Testis (tissue), 3 donors: ENCODE measurements around the gene CLCN6. TPM values are rescaled to one million over a fixed set of nuclear protein-coding genes. Genes with fewer than 3 reads are reported as not detected.

Experiments used
- DNase-seq: peaks from one replicate; pipeline ENCODE4 v3.0.0-alpha.2; 2019
- H3K27ac ChIP-seq, 2 donors: fragments of 200-600 bp; sonication (generic); one replicate each; pipeline ENCODE4 v1.5.1; 2019
- H3K27me3 ChIP-seq: fragments of 200-600 bp; sonication (generic); one replicate; pipeline ENCODE4 v1.5.1; 2019
- H3K36me3 ChIP-seq: fragments of 200-600 bp; sonication (generic); one replicate; pipeline ENCODE4 v1.5.1; 2017; ENCODE audit warnings: low read depth; ENCODE audit errors: missing control alignments
- H3K4me1 ChIP-seq: fragments of 200-600 bp; sonication (generic); one replicate; pipeline ENCODE4 v1.5.1; 2019
- H3K4me3 ChIP-seq, 2 donors: fragments of 200-600 bp; sonication (generic); one replicate each; pipeline ENCODE4 v1.5.1; 2017 to 2019
- H3K9me3 ChIP-seq: fragments of 200-600 bp; sonication (generic); one replicate; pipeline ENCODE4 v1.5.1; 2017
- POLR2A ChIP-seq: fragments of 450-650 bp; IDR thresholded peaks from one replicate; pipeline ENCODE4 v1.6.1; 2017; ENCODE audit warnings: antibody characterized with exemption, mild to moderate bottlenecking, moderate library complexity
- WGBS, 2 donors: methylation state at CpG; one replicate each; pipeline ENCODE4 v1.1.5; 2018; 5-methylcytosine and 5-hydroxymethylcytosine counted together
- intact Hi-C: fragments of 100-400 bp; cut with DNase I; formaldehyde crosslinking; loops from one replicate; pipeline ENCODE4 v1.15.1; 2023; ENCODE audit warnings: low total_unique reads
- polyA plus RNA-seq: library from polyadenylated mRNA; stranded (reverse); fragments of 350-450 nt; fragmentation: Illumina TruSeq; extraction: RNeasy Lipid Tissue Mini Kit (QIAGEN cat#74804); gene quantifications from one replicate; pipeline ENCODE4 v1.2.3, GENCODE V29; 2014; ENCODE audit warnings: low read depth, low replicate concordance; ENCODE audit not compliant: insufficient read depth
- total RNA-seq, 2 donors: library from RNA; depleted of rRNA; stranded (reverse); fragments of >200 nt; gene quantifications; one replicate each; pipeline ENCODE4 v1.2.3, GENCODE V29; 2016
- TF ChIP-seq, protein P1 (sequence below), 3 experiments: fragments of 450-650 bp in 2 of 3; fragments of 200-600 bp in 1 of 3; sonication (generic) in 1 of 3; IDR thresholded peaks; one replicate each; pipeline ENCODE4 v1.5.1; 2016 to 2019; ENCODE audit warnings: antibody characterized with exemption in 3 of 3, mild to moderate bottlenecking in 2 of 3, moderate library complexity in 1 of 3

The CLCN6 gene
- total and polyA plus RNA-seq, 3 donors from 2014 or later, result 47.9 to 91.7 (median 57.1) TPM

DNA sequence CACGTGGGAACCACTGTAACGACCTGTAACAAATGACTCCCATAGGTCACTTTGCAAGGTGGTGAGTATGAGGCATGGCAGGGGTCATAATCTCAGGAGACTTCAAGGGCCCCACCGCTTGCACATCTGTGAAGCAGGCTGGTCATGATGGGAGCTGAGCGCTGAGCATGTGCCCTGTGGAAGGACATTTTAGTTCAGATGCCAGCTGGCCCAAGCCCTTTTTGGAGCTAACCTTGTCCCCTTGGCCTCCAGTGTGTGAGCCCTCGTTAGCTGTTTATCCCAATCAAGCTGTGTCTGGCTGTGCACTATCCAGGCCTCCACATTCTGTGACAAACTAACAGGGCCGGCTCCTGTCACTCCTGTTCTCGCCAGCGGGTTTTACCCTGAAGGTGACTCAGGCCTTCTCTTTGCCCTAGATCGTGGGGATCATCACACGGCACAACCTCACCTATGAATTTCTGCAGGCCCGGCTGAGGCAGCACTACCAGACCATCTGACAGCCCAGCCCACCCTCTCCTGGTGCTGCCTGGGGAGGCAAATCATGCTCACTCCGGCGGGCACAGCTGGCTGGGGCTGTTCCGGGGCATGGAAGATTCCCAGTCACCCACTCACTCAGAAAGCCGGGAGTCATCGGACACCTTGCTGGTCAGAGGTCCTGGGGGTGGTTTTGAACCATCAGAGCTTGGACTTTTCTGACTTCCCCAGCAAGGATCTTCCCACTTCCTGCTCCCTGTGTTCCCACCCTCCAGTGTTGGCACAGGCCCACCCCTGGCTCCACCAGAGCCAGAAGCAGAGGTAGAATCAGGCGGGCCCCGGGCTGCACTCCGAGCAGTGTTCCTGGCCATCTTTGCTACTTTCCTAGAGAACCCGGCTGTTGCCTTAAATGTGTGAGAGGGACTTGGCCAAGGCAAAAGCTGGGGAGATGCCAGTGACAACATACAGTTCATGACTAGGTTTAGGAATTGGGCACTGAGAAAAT is 34.0 kb downstream of the CLCN6 start:
- no peaks in the 10 kb centered on the region for H3K9me3 ChIP-seq
- H3K36me3 ChIP-seq, result no peaks in the 10 kb centered on the region
- no peak overlapping the region for H3K27ac ChIP-seq
- H3K4me3 ChIP-seq, result no peak overlapping the region
- peak; percentile 46 for DNase-seq
- no peaks in the 10 kb centered on the region for H3K27me3 ChIP-seq
- intact Hi-C loops, result no loop called here
- H3K4me1 ChIP-seq, result no peaks in the 10 kb centered on the region
- WGBS, 2 donors, result 79 to 85% methylated on average over 16 to 20 of the region's 20 CpGs
- no peak for TF ChIP-seq POLR2A
- TF ChIP-seq, protein P1, sequence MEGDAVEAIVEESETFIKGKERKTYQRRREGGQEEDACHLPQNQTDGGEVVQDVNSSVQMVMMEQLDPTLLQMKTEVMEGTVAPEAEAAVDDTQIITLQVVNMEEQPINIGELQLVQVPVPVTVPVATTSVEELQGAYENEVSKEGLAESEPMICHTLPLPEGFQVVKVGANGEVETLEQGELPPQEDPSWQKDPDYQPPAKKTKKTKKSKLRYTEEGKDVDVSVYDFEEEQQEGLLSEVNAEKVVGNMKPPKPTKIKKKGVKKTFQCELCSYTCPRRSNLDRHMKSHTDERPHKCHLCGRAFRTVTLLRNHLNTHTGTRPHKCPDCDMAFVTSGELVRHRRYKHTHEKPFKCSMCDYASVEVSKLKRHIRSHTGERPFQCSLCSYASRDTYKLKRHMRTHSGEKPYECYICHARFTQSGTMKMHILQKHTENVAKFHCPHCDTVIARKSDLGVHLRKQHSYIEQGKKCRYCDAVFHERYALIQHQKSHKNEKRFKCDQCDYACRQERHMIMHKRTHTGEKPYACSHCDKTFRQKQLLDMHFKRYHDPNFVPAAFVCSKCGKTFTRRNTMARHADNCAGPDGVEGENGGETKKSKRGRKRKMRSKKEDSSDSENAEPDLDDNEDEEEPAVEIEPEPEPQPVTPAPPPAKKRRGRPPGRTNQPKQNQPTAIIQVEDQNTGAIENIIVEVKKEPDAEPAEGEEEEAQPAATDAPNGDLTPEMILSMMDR (IDR thresholded peaks at IDR 0.05), result no peak

DNA sequence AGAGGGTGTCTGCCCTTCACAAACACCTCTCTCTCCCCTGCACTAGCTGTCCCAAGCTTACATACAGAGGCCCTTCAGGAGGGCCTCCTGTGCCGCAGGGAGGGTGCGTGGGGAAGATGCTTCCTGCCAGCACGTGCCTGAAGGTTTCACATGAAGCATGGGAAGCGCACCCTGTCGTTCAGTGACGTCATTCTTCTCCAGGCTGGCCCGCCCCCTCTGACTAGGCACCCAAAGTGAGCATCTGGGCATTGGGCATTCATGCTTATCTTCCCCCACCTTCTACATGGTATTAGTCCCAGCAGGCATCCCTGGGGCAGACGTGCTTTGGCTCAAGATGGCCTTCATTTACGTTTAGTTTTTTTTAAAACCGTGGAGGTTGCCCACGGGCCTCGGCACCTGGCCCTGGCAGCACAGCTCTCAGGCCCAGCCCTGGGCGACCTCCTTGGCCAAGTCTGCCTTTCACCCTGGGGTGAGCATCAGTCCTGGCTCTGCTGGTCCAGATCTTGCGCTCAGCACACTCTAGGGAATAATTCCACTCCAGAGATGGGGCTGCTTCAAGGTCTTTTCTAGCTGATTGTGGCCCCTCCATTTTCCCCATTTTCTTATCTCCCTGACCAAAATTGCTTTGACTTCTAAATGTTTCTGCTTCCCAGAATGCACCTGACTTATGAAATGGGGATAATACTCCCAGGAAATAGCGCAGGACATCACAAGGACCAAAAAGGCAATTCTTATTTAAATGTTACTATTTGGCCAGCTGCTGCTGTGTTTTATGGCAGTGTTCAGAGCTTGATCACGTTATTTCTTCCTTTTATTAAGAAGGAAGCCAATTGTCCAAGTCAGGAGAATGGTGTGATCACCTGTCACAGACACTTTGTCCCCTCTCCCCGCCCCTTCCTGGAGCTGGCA is 35.5 kb downstream of the CLCN6 start:
- no peak for DNase-seq
- Histone ChIP-seq H3K27ac (no peak overlapping the region), H3K4me1 (no peaks in the 10 kb centered on the region), H3K9me3 (no peaks in the 10 kb centered on the region), H3K36me3 (no peaks in the 10 kb centered on the region), H3K4me3 (no peak overlapping the region), H3K27me3 (no peaks in the 10 kb centered on the region)
- intact Hi-C loops, result no loop called here
- TF ChIP-seq, protein P1 (IDR thresholded peaks at IDR 0.05), result no peak
- TF ChIP-seq POLR2A, result no peak
- 82 to 85% methylated on average over 14 to 17 of the region's 17 CpGs for WGBS, 2 donors

DNA sequence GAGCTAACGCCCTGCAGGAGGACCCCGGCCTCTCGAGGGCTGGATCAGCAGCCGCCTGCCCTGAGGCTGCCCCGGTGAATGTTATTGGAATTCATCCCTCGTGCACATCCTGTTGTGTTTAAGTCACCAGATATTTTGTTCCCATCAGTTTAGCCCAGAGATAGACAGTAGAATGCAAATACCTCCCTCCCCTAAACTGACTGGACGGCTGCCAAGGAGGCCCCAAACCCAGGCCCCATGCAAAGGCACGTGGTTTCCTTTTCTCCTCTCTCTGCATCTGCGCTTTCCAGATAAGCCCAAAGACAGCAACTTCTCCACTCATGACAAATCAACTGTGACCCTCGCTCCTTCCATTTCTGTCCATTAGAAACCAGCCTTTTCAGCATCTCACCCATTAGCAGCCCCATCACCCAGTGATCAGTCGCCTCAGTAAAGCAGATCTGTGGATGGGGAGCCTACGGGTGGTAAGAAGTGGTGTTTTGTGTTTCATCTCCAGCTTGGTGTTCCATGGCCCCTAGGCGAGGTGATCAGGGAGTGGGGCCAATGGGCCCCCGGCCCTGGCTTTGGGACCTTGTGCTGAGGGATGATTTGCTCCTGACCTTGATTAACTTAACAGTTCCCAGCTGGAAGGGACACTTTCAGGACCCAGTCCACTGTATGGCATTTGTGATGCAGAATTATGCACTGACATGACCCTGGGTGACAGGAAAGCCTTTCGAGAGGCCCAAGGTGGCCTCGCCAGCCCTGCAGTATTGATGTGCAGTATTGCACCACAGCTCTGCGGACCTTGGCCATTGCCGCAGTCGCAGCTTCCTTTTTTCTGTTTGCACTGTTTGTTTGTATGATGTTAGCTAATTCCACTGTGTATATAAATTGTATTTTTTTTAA is 36.4 kb downstream of the CLCN6 start:
- 76 to 78% methylated on average over 19 of the region's 19 CpGs for WGBS, 2 donors
- no peak overlapping the region for H3K4me3 ChIP-seq
- H3K27me3 ChIP-seq, result no peaks in the 10 kb centered on the region
- intact Hi-C loops, result no loop called here
- H3K36me3 ChIP-seq, result no peaks in the 10 kb centered on the region
- H3K9me3 ChIP-seq, result no peaks in the 10 kb centered on the region
- peak; percentile 50 for DNase-seq
- no peaks in the 10 kb centered on the region for H3K4me1 ChIP-seq
- TF ChIP-seq, protein P1 (IDR thresholded peaks at IDR 0.05), result no peak
- TF ChIP-seq POLR2A, result no peak
- no peak overlapping the region for H3K27ac ChIP-seq

DNA sequence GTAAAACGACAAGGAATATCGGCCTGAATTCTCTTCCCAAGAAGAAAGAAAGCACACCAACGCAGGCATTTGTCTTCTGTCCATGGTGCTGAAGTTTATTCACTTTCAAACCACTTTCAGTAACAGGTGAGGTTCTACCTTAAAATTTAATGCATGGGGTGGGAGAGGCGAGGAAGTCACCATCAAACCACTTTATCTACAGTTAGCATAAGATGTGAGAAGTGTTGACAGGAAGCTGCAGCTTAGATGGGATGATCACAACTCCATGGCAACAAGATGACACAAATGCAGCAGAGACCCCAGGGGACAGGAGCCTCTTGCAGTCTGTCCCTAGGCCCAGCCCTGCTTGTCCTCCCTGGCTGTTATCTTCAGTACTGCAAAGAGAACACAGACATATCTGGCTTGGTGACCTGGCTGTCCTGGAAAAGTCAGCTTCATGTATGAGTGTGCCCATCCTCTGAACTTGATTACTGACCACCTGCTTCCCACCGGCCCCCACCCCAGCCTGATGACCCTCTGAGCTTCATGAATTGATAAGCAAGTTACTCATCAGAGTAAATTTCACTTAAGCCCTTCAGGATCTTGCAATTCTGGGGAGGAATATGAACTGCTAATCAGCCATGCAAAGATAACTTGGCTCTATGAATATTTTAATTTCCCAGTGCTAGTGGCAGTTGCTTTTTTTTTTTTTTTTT is 39.8 kb downstream of the CLCN6 start:
- DNase-seq, result no peak
- intact Hi-C loops, result no loop called here
- Histone ChIP-seq H3K27me3 (no peaks in the 10 kb centered on the region), H3K36me3 (no peaks in the 10 kb centered on the region), H3K4me3 (no peak overlapping the region), H3K9me3 (no peaks in the 10 kb centered on the region), H3K27ac (no peak overlapping the region), H3K4me1 (no peaks in the 10 kb centered on the region)
- 59% methylated on average over 5 of the region's 5 CpGs for WGBS, 2 donors
- no peak for TF ChIP-seq POLR2A
- TF ChIP-seq, protein P1 (IDR thresholded peaks at IDR 0.05), result no peak
